HEK293 (cell line): ENCODE results near the gene PLEKHO2.

Experiments used
- MEIS1 ChIP-seq: sonication (generic); formaldehyde crosslinking; IDR thresholded peaks from 2 replicates; pipeline ENCODE4 v1.8.1; 2022; ENCODE audit warnings: missing genetic modification reagents, mild to moderate bottlenecking, borderline replicate concordance
- ZNF19 ChIP-seq: fragments of 450-650 bp; formaldehyde crosslinking; IDR thresholded peaks from 2 replicates; pipeline ENCODE4; 2016; ENCODE audit warnings: missing biosample characterization, missing genetic modification characterization, low read depth
- ZNF514 ChIP-seq: fragments of 450-650 bp; formaldehyde crosslinking; IDR thresholded peaks from 2 replicates; pipeline ENCODE4 v1.5.1; 2016; ENCODE audit warnings: missing biosample characterization, missing genetic modification characterization
- TF ChIP-seq, protein P1 (sequence below): fragments of 450-650 bp; formaldehyde crosslinking; IDR thresholded peaks from 2 replicates; pipeline ENCODE4 v1.5.1; 2016; ENCODE audit warnings: missing biosample characterization, missing genetic modification characterization

- TF ChIP-seq MEIS1 (CRISPR knock-in tag) (no peak), ZNF19 (tag by site-specific recombination) (no peak), ZNF514 (no peak)
- TF ChIP-seq, protein P1, sequence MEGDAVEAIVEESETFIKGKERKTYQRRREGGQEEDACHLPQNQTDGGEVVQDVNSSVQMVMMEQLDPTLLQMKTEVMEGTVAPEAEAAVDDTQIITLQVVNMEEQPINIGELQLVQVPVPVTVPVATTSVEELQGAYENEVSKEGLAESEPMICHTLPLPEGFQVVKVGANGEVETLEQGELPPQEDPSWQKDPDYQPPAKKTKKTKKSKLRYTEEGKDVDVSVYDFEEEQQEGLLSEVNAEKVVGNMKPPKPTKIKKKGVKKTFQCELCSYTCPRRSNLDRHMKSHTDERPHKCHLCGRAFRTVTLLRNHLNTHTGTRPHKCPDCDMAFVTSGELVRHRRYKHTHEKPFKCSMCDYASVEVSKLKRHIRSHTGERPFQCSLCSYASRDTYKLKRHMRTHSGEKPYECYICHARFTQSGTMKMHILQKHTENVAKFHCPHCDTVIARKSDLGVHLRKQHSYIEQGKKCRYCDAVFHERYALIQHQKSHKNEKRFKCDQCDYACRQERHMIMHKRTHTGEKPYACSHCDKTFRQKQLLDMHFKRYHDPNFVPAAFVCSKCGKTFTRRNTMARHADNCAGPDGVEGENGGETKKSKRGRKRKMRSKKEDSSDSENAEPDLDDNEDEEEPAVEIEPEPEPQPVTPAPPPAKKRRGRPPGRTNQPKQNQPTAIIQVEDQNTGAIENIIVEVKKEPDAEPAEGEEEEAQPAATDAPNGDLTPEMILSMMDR, result no peak
Measured at GRCh38 chr15:64806509-64806908, 35.2 kb upstream of the PLEKHO2 start.
